Mesothelial cell of epicardium (in vitro differentiated cells): Measurements from ENCODE around the gene PHACTR1. TPM values are rescaled to one million over a fixed set of nuclear protein-coding genes. Genes with fewer than 3 reads are reported as not detected.

Experiments used
- DNase-seq, 2 experiments: peaks; one replicate each; pipeline ENCODE4 v3.0.0; 2021; ENCODE audit warnings: low spot score in 2 of 2; ENCODE audit not compliant: unreplicated experiment in 2 of 2
- H3K27ac Mint-ChIP-seq: 2 replicates; pipeline ENCODE4 v1.8.0; 2021; ENCODE audit warnings: mixed read lengths
- H3K27me3 Mint-ChIP-seq: 2 replicates; pipeline ENCODE4 v1.8.0; 2021; ENCODE audit warnings: low read depth, mixed read lengths
- H3K36me3 Mint-ChIP-seq: 2 replicates; pipeline ENCODE4 v1.8.0; 2021; ENCODE audit warnings: mixed read lengths
- H3K4me1 Mint-ChIP-seq: 2 replicates; pipeline ENCODE4 v1.8.0; 2021; ENCODE audit warnings: mixed read lengths
- H3K4me3 Mint-ChIP-seq: 2 replicates; pipeline ENCODE4 v1.8.0; 2021; ENCODE audit warnings: mild to moderate bottlenecking, moderate library complexity, mixed read lengths
- H3K9me3 Mint-ChIP-seq: 2 replicates; pipeline ENCODE4 v1.8.0; 2021; ENCODE audit warnings: mixed read lengths
- total RNA-seq: library from RNA; stranded (reverse); gene quantifications from 3 replicates; pipeline ENCODE4 v1.2.1, GENCODE V29; 2021
- TF ChIP-seq, protein P1 (sequence below): fragments of 200-600 bp; sonication (generic); IDR thresholded peaks from one replicate; pipeline ENCODE4 v1.5.0; 2021; ENCODE audit warnings: antibody characterized with exemption; ENCODE audit not compliant: unreplicated experiment

PHACTR1 gene
- total RNA-seq, 1 donor from 2014 or later: 0.76 TPM

DNA sequence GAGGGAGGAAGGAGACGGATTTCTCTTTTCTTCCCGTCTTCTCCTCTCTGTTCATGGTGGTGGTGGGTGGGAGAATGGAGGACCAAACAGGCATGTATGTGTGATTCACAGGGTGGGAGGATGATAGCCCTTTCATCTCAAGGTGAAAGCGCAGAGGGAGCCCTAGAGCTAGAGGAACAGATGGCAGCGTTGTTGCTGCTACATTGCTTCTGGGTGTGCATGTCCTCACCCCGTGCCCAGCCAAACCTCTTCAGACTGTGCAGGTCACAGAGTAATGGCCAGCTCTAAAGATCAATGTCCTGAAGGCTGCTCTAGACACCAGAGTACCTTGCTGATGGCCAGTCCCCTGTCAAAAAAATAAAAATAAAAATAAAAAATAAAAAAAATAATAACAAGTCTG, 310.0 kb downstream of the PHACTR1 start:
- Mint-ChIP-seq H3K4me3 (no peak overlapping the region), H3K27ac (no peak overlapping the region), H3K9me3 (peaks cover under 1% of the 10 kb centered on the region), H3K4me1 (no peaks in the 10 kb centered on the region), H3K27me3 (peaks cover 78% of the 10 kb centered on the region), H3K36me3 (no peaks in the 10 kb centered on the region)
- DNase-seq: no peak
- TF ChIP-seq, protein P1, sequence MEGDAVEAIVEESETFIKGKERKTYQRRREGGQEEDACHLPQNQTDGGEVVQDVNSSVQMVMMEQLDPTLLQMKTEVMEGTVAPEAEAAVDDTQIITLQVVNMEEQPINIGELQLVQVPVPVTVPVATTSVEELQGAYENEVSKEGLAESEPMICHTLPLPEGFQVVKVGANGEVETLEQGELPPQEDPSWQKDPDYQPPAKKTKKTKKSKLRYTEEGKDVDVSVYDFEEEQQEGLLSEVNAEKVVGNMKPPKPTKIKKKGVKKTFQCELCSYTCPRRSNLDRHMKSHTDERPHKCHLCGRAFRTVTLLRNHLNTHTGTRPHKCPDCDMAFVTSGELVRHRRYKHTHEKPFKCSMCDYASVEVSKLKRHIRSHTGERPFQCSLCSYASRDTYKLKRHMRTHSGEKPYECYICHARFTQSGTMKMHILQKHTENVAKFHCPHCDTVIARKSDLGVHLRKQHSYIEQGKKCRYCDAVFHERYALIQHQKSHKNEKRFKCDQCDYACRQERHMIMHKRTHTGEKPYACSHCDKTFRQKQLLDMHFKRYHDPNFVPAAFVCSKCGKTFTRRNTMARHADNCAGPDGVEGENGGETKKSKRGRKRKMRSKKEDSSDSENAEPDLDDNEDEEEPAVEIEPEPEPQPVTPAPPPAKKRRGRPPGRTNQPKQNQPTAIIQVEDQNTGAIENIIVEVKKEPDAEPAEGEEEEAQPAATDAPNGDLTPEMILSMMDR: no peak

DNA sequence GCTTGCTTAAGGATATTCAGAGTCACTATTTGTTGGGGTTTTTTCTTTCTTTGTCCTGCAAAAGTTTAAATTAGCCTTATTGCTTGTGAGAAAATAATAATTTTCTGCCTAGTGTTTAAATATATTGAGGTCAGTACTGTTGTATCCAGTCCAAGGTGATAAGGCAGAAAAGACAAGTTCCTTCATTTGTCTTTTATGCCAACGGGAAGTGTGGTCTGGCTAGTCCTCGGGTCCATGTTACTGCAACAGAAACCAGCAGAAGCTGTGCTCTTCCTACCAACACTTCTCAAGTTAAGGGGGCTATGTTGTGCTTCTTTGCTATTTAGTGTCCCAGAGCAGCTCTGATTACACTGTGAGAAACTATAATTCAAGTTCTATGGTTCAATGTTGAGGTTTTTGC, 310.6 kb downstream of the PHACTR1 start:
- no peak for DNase-seq
- Mint-ChIP-seq H3K9me3 (no peaks in the 10 kb centered on the region), H3K36me3 (no peaks in the 10 kb centered on the region), H3K27ac (no peak overlapping the region), H3K4me1 (no peaks in the 10 kb centered on the region), H3K27me3 (peaks cover 74% of the 10 kb centered on the region), H3K4me3 (no peak overlapping the region)
- TF ChIP-seq, protein P1: no peak

DNA sequence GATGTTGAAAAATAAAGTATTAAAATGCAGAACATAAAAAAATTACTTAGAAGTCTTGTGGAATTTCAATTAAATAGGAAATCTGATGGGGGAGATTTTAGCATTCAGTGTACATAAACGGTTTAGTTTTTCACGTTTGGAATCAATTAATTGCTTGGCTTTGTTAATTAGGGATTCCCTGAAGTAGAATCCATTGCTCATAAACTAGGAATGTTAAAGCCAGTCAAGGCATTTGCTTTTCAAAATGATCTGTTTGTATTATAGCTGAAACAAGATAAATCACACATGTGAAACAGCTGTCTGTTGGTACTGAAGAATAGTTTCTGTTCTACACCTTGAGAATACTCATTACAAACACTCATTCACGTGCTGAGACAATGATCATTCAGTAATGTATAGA, 313.8 kb downstream of the PHACTR1 start:
- TF ChIP-seq, protein P1: no peak
- Mint-ChIP-seq H3K36me3 (no peaks in the 10 kb centered on the region), H3K27me3 (peaks cover 57% of the 10 kb centered on the region), H3K27ac (no peak overlapping the region), H3K9me3 (no peaks in the 10 kb centered on the region), H3K4me1 (no peaks in the 10 kb centered on the region), H3K4me3 (no peak overlapping the region)
- no peak for DNase-seq

DNA sequence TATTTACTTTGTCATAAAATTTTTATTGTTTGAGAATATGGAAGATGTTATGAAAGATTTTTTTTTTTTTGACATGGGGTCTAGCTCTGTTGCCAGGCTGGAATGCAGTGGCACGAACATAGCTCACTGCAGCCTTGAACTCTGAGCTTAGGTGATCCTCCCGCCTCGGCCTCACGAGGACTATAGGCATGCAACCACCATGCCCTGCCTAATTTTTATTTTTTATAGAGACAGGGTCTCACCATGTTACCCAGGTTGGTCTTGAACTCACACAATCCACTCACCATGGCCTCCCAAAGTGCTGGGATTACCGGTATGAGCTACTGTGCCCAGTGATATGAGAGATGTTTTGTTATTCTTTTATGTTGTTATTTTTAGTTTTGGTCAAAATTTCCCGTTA, 316.0 kb downstream of the PHACTR1 start:
- peaks cover 40% of the 10 kb centered on the region for H3K27me3 Mint-ChIP-seq
- TF ChIP-seq, protein P1: no peak
- no peaks in the 10 kb centered on the region for H3K4me1 Mint-ChIP-seq
- H3K4me3 Mint-ChIP-seq: no peak overlapping the region
- DNase-seq: no peak
- H3K36me3 Mint-ChIP-seq: no peaks in the 10 kb centered on the region
- H3K27ac Mint-ChIP-seq: no peak overlapping the region
- H3K9me3 Mint-ChIP-seq: no peaks in the 10 kb centered on the region

DNA sequence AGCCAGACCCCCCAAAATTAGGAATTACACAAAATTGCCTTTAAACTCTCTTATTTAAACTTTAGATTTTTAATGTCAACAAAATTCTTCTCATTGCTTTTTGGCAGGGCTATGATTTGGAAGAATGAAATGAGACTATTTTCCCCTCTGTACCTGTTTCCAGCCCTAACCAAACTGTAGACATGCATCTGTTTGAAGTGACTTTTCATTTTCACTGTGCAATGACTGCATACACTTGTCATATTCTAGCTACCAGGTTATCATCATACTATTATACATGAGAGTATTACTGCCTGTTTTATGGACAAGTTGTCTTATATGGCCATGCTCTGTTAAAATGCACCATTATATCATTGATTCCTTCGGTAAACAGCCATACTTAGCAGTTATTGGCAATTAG, 316.6 kb downstream of the PHACTR1 start:
- no peaks in the 10 kb centered on the region for H3K9me3 Mint-ChIP-seq

More for the DNA sequence above, 316.6 kb downstream of the PHACTR1 start:
- no peak overlapping the region for H3K27ac Mint-ChIP-seq
- DNase-seq: no peak
- H3K4me1 Mint-ChIP-seq: no peaks in the 10 kb centered on the region
- H3K27me3 Mint-ChIP-seq: peaks cover 35% of the 10 kb centered on the region
- TF ChIP-seq, protein P1: no peak
- no peak overlapping the region for H3K4me3 Mint-ChIP-seq
- no peaks in the 10 kb centered on the region for H3K36me3 Mint-ChIP-seq
